Fibroblast of lung (primary cell): Measurements from ENCODE around the gene MYH13.
"Not testable (repeated sequence)": the region's sequence is repeated elsewhere in the genome, so short reads cannot be mapped to it uniquely, and the experiment has no call there.

Experiments
- EZH2 ChIP-seq: IDR thresholded peaks from 2 replicates; pipeline ENCODE4 v1.5.1; 2012; ENCODE audit warnings: low read length, control low read depth, mild to moderate bottlenecking; ENCODE audit errors: missing control alignments
- TF ChIP-seq, protein P1 (sequence below), 2 donors: IDR thresholded peaks in 1 of 2; conservative IDR thresholded peaks in 1 of 2; 1 replicate in 1 of 2; 2 replicates in 1 of 2; pipeline ENCODE4 v1.5.1; 2011 to 2012; ENCODE audit warnings: low read length in 2 of 2, control low read depth in 1 of 2, inconsistent platforms in 1 of 2, low read depth in 1 of 2, mild to moderate bottlenecking in 1 of 2

GRCh38 chr17:10291576-10291975 lies 81.2 kb downstream of the MYH13 start:
- TF ChIP-seq, protein P1, sequence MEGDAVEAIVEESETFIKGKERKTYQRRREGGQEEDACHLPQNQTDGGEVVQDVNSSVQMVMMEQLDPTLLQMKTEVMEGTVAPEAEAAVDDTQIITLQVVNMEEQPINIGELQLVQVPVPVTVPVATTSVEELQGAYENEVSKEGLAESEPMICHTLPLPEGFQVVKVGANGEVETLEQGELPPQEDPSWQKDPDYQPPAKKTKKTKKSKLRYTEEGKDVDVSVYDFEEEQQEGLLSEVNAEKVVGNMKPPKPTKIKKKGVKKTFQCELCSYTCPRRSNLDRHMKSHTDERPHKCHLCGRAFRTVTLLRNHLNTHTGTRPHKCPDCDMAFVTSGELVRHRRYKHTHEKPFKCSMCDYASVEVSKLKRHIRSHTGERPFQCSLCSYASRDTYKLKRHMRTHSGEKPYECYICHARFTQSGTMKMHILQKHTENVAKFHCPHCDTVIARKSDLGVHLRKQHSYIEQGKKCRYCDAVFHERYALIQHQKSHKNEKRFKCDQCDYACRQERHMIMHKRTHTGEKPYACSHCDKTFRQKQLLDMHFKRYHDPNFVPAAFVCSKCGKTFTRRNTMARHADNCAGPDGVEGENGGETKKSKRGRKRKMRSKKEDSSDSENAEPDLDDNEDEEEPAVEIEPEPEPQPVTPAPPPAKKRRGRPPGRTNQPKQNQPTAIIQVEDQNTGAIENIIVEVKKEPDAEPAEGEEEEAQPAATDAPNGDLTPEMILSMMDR (conservative IDR thresholded peaks at IDR 0.05 in 1 of 2, IDR thresholded peaks at IDR 0.05 in 1 of 2; ENCODE audit: low read depth in 1 of 2, low read length in 2 of 2), result not testable (repeated sequence)
- TF ChIP-seq EZH2, result not testable (repeated sequence)
